Measurements from ENCODE around the gene PSMC3IP. TPM values are rescaled to one million over a fixed set of nuclear protein-coding genes. Genes with fewer than 3 reads are reported as not detected.
A peak's percentile ranks its signal among the peaks of the same experiment; 100 is the strongest.

PSMC3IP gene
- total and polyA plus RNA-seq, 10 donors = 1.9 to 5.6 (median 3.8) TPM

DNA sequence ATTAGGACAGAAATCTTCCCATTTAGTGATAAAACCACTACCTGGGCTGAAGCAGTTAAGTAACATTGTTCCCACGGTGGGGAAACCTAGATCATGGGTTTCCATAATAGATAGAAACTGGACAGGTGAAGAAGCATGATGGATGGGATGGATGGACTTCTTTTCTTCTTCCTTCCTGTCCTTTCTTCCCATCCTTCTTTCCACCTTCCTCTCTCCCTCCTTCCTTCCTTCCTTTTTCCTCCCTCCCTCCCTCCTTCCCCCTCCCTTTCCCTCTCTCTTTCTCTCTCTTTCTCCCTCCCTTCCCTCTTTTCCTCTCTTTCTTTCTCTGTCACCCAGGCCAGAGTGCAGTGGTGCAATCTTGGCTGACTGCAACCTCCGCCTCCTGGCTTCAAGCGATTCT lies 3.1 kb downstream of the PSMC3IP start:
- Histone ChIP-seq H3K4me1 (peaks cover 13 to 76% (median 37%) of the 10 kb centered on the region in 6 donors), H3K4me3 (no peak overlapping the region), H3K27me3 (replicated peaks in 1 of 7) (no peaks in the 10 kb centered on the region), H3K9me3 (no peaks in the 10 kb centered on the region), H3K36me3 (peaks cover 0 to 76% (median 53%) of the 10 kb centered on the region in 6 donors), H3K27ac (no peak overlapping the region)
- intact Hi-C loops (cut with DNase I; ENCODE audit: low total_unique reads) = no loop called here
- no peak for DNase-seq
- TF ChIP-seq POLR2A (IDR thresholded peaks at IDR 0.05) = no peak
- TF ChIP-seq POLR2AphosphoS5 (IDR thresholded peaks at IDR 0.05) = no peak
- TF ChIP-seq CTCF (IDR thresholded peaks at IDR 0.05 in 8 of 11, conservative IDR thresholded peaks at IDR 0.05 in 3 of 11) = no peak
- 69 to 87% (median 74%) methylated on average over 3 of the region's 3 CpGs for WGBS, 5 donors

DNA sequence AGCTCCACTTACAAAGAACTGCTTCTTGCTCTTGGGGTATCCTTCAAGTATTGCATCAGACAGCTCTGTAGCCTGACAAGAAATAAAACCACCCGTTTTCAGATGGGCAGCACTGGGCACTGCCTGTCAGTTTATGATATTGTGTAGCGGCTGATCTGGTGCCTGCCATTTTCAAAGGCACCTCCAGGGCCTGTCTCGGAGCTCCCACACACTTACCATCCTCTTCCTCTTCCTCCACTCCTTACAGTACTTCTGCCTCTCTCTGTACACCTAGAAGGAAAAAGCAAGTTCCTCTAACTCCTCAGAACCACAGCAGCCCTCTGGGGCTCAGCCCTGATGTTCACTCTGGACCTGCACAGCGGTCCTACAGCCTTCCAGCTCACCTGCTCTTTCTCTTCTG lies 4.4 kb downstream of the PSMC3IP start:
- WGBS, 5 donors = 68 to 84% (median 79%) methylated on average over 4 of the region's 4 CpGs
- Histone ChIP-seq H3K4me1 (peaks cover 13 to 76% (median 35%) of the 10 kb centered on the region in 6 donors), H3K36me3 (peaks cover 0 to 83% (median 65%) of the 10 kb centered on the region in 6 donors), H3K27ac (peak overlapping the region in 1 of 8 donors; percentile 11), H3K4me3 (no peak overlapping the region), H3K9me3 (no peaks in the 10 kb centered on the region), H3K27me3 (replicated peaks in 1 of 7) (no peaks in the 10 kb centered on the region)
- TF ChIP-seq POLR2AphosphoS5 (IDR thresholded peaks at IDR 0.05) (no peak), POLR2A (IDR thresholded peaks at IDR 0.05) (no peak)
- DNase-seq = no peak
- intact Hi-C loops (cut with DNase I; ENCODE audit: low total_unique reads) = no loop called here

GRCh38 chr17:42571435-42572225 lies 5.9 kb downstream of the PSMC3IP start:
- intact Hi-C loops (cut with DNase I; ENCODE audit: low total_unique reads) = no loop called here
- H3K4me1 ChIP-seq = peaks cover 10 to 73% (median 32%) of the 10 kb centered on the region in 6 donors
- no peak overlapping the region for H3K27ac ChIP-seq
- TF ChIP-seq POLR2AphosphoS5 (IDR thresholded peaks at IDR 0.05) = no peak
- TF ChIP-seq POLR2A (IDR thresholded peaks at IDR 0.05) = no peak
- no peak for TF ChIP-seq CTCF (IDR thresholded peaks at IDR 0.05 in 8 of 11, conservative IDR thresholded peaks at IDR 0.05 in 3 of 11)
- no peak overlapping the region for H3K4me3 ChIP-seq
- WGBS, 5 donors = 81 to 91% (median 87%) methylated on average over 12 of the region's 12 CpGs
- H3K9me3 ChIP-seq = no peaks in the 10 kb centered on the region
- peaks cover 0 to 85% (median 65%) of the 10 kb centered on the region in 6 donors for H3K36me3 ChIP-seq
- DNase-seq = no peak
- H3K27me3 ChIP-seq (replicated peaks in 1 of 7) = no peaks in the 10 kb centered on the region

DNA sequence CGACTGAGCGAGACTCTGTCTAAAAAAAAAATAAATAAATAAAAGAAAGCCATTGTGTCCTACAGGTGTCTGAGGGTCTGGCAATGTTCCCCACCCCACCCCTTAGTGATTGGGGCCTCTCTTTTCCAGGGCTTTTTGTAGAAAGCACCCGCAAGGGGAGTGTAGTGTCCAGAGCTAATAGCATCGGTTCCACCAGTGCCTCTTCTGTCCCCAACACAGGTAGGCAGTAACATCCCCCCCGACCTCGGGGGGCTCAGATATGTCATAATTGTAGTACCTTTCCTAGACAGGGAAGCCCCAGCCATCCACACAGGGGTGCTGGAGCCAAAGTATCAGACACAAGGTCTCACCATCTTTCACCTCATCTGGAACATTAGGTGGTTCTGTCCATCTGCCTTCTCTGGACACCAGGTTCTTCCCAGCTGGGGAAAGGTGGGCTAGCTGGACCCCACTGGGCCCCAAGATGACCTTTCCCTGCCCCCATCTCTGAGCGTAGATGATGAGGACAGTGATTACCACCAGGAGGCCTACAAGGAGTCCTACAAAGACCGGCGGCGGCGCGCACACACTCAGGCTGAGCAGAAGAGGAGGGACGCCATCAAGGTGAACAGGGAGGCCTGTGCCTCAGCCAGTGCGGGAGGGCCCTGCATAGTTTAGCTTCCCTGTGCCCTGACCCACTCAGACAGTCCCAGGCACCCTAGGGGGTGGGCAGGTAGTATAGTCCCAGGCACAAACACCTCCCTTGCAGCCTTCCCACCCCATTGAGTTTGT lies 9.0 kb downstream of the PSMC3IP start:
- Histone ChIP-seq H3K4me3 (peak overlapping the region in 4 of 8 donors; percentile 85 to 92 (median 90)), H3K36me3 (peaks cover 0 to 86% (median 73%) of the 10 kb centered on the region in 6 donors), H3K9me3 (no peaks in the 10 kb centered on the region), H3K27me3 (replicated peaks in 1 of 7) (no peaks in the 10 kb centered on the region), H3K27ac (peak overlapping the region in 6 of 8 donors; percentile 90 to 98 (median 96)), H3K4me1 (peaks cover 23 to 84% (median 53%) of the 10 kb centered on the region in 6 donors)
- 81 to 93% (median 86%) methylated on average over 11 to 14 of the region's 14 CpGs for WGBS, 5 donors
- no peak for DNase-seq
- TF ChIP-seq POLR2A (IDR thresholded peaks at IDR 0.05) = no peak
- TF ChIP-seq CTCF (IDR thresholded peaks at IDR 0.05 in 8 of 11, conservative IDR thresholded peaks at IDR 0.05 in 3 of 11) = no peak
- TF ChIP-seq POLR2AphosphoS5 (IDR thresholded peaks at IDR 0.05) = no peak
- intact Hi-C loops (cut with DNase I; ENCODE audit: low total_unique reads) = no loop called here
